GM18505 (cell line): ENCODE results near the gene TOLLIP.
"Not testable (repeated sequence)": the region's sequence is repeated elsewhere in the genome, so short reads cannot be mapped to it uniquely, and the experiment has no call there.

Experiments
- ATAC-seq: cut with Tn5 transposase; IDR thresholded peaks from one replicate; pipeline ENCODE4 v1.9.1; 2021; ENCODE audit not compliant: unreplicated experiment
- POLR2A ChIP-seq: IDR thresholded peaks from 4 replicates; pipeline ENCODE4 v1.6.1; 2011; ENCODE audit warnings: borderline replicate concordance; ENCODE audit not compliant: insufficient read depth, insufficient read length; ENCODE audit errors: extremely low read depth

TOLLIP gene

DNA sequence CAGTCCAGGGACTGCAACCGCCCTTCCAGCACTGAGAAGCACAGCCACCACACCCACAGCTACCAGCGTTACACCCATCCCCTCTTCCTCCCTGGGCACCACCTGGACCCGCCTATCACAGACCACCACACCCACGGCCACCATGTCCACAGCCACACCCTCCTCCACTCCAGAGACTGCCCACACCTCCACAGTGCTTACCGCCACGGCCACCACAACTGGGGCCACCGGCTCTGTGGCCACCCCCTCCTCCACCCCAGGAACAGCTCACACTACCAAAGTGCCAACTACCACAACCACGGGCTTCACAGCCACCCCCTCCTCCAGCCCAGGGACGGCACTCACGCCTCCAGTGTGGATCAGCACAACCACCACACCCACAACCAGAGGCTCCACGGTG lies 66.7 kb downstream of the TOLLIP start:
- ATAC-seq = not testable (repeated sequence)

DNA sequence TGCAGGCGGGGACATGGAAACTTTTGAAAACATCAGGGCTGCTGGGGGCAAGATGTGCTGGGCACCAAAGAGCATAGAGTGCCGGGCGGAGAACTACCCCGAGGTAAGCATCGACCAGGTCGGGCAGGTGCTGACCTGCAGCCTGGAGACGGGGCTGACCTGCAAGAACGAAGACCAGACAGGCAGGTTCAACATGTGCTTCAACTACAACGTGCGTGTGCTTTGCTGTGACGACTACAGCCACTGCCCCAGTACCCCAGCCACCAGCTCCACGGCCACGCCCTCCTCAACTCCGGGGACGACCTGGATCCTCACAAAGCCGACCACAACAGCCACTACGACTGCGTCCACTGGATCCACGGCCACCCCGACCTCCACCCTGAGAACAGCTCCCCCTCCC lies 67.1 kb downstream of the TOLLIP start:
- ATAC-seq = no peak
- no peak for TF ChIP-seq POLR2A

DNA sequence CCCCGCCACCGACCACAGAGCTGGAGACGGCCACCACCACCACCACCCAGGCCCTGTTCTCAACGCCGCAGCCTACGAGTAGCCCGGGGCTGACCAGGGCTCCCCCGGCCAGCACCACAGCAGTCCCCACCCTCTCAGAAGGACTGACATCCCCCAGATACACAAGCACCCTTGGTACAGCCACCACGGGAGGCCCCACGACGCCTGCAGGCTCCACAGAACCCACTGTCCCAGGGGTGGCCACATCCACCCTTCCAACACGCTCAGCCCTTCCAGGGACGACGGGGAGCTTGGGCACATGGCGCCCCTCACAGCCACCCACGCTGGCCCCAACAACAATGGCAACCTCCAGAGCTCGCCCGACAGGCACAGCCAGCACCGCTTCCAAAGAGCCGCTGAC lies 67.7 kb downstream of the TOLLIP start:
- ATAC-seq = no peak
- TF ChIP-seq POLR2A = no peak

DNA sequence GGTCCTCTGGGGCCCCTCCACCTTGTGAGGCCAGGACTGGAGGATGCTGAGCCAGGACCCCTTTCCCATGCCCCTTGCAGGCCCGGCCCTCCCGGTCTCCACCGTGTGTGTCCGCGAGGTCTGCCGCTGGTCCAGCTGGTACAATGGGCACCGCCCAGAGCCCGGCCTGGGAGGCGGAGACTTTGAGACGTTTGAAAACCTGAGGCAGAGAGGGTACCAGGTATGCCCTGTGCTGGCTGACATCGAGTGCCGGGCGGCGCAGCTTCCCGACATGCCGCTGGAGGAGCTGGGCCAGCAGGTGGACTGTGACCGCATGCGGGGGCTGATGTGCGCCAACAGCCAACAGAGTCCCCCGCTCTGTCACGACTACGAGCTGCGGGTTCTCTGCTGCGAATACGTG lies 68.7 kb downstream of the TOLLIP start:
- ATAC-seq = no peak
- TF ChIP-seq POLR2A = no peak

DNA sequence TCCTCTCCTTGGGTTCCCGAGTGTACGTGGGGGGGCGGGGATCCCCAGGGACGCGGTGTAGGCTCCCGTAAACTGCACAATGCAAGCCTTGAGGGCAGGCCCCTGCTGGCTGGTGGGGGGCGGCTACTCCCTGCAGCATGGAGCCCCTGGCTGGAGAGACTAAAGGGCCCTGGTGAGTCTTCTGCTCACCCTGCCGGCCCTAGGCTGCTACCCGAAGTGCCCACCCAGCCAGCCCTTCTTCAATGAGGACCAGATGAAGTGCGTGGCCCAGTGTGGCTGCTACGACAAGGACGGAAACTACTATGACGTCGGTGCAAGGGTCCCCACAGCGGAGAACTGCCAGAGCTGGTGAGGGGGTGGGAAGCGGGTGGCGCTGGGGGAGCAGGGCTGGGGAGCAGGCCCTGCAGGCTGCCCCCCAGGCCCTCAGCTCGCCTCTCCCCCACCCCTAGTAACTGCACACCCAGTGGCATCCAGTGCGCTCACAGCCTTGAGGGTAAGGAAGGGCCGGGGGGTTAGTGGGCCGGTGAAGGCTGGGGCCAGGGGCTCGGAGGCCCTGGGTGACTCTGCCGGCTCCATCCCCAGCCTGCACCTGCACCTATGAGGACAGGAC lies 69.7 kb downstream of the TOLLIP start:
- ATAC-seq = no peak
- TF ChIP-seq POLR2A = no peak

DNA sequence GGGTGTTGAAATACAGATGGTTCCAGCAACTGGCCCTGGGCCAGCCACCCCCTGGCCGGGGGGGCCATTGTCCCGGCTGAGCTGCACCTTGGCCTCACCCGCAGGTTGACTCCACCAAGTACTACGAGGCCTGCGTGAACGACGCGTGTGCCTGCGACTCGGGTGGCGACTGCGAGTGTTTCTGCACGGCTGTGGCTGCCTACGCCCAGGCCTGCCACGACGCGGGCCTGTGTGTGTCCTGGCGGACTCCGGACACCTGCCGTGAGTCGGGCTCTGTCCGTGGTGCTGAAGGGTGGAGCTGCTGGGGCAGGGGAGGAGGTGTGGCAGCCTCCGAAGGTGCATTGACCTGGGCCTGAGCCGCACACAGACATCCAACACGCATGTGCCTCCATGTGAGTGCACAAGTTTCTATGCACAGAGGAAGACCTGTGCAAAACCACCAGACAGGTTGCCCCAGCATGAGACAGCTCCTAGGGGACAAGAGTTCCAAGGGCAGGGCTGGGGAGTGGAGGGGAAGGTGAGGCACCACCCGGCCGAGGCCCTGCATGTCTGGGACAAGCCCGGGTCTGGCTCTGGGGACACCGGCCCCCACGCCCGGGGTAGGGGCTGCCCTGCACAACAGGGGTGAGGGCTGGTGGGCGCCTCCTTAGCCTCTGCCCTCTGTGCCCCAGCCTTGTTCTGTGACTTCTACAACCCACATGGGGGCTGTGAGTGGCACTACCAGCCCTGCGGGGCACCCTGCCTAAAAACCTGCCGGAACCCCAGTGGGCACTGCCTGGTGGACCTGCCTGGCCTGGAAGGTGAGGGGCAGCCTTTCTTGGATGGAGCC lies 70.5 kb downstream of the TOLLIP start:
- no peak for TF ChIP-seq POLR2A
- ATAC-seq = no peak

DNA sequence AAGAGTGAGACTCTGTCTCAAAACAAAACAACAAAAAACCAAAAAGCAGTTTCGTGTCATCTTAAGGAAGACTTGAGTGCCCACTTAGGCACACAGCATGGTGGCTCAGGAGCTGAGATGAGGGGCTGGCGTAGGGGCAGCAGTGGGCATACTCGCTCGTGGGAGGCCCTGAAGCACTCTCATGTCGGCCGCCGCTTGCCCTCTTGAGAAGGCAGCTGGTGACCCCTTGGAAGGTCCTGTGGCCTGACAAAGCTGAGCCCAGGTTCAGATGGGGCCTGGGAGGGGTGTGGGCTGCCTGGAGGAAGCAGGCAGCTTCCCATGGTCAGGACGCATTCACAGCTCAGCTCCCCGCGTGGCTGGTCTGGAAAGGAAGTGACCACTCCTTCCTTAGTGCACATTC lies 71.6 kb downstream of the TOLLIP start:
- ATAC-seq = no peak
- no peak for TF ChIP-seq POLR2A

DNA sequence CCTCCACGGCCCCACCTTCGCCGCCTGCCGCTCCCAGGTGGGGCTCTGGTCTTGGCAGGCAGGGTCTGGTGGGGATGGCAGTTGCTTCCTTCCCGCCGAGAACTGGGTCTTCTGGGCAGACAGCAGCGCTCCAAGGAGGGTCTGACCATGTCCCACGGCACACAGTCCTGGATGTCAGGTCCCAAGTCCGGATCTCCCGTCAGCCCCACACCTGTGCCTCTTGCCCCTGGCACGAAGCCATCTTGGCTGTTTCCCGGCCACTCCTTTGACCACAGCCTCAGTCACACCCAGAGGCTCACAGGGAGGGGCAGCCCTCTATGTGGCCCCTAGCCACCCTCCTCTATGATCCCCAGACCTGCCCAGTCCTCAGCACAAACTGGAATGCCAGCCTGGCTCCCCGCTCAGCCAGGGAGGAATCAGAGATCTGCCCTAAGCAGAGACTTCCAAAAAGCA lies 72.3 kb downstream of the TOLLIP start:
- no peak for TF ChIP-seq POLR2A
- ATAC-seq = no peak

DNA sequence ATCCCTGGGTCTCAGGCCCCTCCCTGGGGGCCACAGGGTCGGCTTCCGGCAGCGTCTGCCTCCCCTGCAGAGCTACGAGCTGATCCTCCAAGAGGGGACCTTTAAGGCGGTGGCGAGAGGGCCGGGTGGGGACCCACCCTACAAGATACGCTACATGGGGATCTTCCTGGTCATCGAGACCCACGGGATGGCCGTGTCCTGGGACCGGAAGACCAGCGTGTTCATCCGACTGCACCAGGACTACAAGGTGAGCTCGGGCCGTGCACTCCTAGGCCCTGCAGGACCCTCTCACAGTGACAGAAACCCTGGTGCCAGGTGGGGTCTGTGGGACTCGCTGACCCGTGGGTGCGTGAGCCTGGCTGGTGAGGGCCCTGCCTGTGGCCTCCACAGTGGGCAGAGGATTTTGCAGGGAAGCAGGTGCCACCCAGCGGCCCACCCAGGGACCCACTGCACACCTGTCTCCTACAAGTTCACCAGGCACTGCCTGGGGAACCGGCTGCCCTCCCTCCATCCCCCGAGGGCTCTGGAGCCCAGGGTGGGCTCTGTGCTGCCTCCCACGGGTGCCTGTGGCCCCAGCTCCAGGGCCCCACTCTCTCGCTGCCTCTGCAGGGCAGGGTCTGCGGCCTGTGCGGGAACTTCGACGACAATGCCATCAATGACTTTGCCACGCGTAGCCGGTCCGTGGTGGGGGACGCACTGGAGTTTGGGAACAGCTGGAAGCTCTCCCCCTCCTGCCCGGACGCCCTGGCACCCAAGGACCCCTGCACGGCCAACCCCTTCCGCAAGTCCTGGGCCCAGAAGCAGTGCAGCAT lies 72.9 kb downstream of the TOLLIP start:
- no peak for TF ChIP-seq POLR2A
- ATAC-seq = no peak

DNA sequence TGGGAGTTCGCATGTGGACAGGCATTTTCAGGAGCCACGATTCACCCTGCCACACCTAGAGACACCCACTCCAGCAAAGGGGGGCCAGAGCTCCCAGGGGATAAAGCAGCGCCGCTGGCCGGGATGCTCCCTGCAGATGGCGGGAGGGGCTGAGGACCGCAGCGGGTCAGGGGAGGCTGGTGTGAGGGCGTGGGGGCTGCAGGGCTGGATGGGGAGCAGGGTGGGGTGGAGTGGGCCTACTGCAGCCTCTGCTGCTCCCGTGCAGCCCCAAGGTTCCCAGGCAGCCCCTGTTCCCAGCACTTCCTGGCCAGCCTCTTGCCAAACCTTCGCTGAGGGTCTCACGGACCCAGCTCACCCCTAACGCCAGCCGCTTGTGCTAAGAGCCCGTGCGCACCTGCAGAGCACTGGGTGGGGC lies 73.5 kb downstream of the TOLLIP start:
- TF ChIP-seq POLR2A = no peak
- no peak for ATAC-seq

DNA sequence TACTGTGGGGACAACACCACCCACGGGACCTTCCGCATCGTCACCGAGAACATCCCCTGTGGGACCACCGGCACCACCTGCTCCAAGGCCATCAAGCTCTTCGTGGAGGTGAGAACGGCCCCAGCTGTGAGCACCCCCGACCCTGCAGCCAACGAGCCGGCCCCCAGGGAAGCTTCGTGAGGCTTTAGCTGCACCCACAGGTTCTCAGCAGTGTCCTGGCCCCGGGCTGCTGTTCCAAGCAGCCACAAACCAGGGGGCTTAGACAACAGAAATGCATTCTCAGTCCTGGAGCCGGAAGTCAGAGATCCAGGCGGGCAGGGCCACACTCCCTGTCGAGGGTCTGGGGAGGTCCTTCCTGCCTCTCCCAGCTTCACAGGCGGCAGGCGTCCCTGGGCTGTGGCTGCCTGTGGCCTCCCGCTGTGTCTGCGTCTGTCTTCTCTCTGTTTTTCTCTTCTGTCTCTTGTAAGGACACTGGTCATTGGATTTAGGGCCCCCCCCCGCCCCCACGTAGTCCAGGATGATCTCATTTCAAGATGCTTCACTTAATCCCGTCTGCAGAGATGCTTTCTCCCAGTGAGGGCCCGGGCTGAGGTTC lies 74.0 kb downstream of the TOLLIP start:
- no peak for TF ChIP-seq POLR2A
- no peak for ATAC-seq

DNA sequence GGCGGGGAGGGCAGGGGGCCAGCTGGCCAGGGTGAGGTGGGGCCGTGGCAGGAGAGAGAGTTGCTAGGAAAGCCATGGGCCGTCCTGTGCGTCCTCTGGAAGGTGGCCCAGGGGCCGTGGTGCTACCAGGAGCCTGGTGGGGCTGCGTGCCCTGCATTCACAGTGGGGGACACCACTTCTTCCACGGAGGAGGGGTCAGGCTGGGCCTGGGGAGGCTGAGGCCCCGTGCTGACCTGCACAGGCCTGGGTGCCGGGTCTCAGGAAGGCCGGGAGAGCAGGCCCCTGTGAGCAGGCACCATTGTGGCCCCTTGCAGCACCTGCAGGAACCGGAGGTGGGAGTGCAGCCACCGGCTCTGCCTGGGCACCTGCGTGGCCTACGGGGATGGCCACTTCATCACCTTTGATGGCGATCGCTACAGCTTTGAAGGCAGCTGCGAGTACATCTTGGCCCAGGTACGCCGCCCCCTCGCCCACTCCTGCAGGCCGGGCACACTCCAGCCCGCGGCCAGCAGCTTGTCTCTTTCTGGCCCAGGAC lies 74.6 kb downstream of the TOLLIP start:
- no peak for TF ChIP-seq POLR2A

More for the DNA sequence above, 74.6 kb downstream of the TOLLIP start:
- ATAC-seq = no peak
